GM21529 (cell line): ENCODE measurements around the gene CD300LD.
"Not testable (repeated sequence)": the region's sequence is repeated elsewhere in the genome, so short reads cannot be mapped to it uniquely, and the experiment has no call there.

Source experiments
- ATAC-seq: cut with Tn5 transposase; IDR thresholded peaks from one replicate; pipeline ENCODE4 v1.9.1; 2021; ENCODE audit not compliant: unreplicated experiment

Gene CD300LD

DNA sequence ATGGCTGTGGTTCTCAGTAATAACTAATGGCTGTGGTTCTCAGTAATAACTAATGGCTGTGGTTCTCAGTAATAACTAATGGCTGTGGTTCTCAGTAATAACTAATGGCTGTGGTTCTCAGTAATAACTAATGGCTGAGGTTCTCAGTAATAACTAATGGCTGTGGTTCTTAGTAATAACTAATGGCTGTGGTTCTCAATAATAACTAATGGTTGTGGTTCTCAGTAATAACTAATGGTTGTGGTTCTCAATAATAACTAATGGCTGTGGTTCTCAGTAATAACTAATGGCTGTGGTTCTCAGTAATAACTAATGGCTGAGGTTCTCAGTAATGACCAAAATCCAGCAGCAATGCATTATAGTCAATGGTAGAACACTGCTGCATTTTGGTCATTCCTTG, 18.4 kb downstream of the CD300LD start:
- ATAC-seq, result not testable (repeated sequence)

DNA sequence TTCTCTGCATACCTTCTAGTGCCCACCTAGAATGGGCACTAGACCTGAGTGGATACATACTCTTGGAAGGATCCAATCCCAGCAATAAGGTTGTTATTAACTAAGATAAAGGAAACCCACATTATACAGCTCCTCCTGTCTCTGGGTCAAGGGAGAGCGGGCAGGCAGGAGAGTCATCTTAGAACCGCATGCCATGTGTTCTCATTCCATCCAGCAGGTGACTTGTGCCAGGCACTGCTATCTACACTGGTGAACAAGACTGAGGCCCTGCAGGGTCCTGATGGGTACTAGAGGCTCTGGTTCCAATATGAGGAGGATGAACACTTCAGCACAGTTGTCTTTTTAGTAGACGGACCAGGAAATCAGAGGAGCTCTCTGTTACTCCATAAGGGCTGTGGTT, 18.9 kb downstream of the CD300LD start:
- no peak for ATAC-seq

DNA sequence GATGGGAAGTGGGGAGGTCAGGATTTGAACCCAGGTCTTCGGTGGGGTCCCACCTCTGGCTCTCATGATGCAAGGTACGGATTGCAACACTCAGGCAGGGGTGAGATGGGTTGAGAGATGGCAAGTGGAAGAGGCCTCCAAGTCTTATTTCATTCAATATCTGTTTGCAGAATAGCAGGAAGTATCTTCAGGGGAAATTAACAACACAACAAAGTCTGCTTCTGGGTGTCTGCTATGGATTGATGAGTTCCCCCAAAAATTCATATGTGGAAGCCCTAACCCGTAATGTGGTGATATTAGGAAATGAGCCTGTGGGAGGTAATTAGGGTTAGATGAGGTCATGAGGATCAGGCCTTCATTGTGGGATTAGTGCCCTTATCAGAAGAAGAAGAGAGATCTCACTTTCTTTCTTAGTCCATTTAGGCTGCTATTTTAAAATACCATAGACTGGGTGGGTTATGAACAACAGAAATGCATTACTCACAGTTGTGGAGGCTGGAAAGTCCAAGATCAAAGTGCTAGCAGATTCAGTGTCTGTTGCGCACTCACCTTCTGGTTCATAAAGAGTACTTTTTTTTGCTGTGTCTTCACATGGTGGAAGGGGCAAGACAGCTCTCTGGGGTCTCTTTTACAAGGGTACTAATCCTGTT, 20.3 kb downstream of the CD300LD start:
- no peak for ATAC-seq

- no peak for ATAC-seq
Observed at GRCh38 chr17:74569020-74570003, 22.8 kb downstream of the CD300LD start.

DNA sequence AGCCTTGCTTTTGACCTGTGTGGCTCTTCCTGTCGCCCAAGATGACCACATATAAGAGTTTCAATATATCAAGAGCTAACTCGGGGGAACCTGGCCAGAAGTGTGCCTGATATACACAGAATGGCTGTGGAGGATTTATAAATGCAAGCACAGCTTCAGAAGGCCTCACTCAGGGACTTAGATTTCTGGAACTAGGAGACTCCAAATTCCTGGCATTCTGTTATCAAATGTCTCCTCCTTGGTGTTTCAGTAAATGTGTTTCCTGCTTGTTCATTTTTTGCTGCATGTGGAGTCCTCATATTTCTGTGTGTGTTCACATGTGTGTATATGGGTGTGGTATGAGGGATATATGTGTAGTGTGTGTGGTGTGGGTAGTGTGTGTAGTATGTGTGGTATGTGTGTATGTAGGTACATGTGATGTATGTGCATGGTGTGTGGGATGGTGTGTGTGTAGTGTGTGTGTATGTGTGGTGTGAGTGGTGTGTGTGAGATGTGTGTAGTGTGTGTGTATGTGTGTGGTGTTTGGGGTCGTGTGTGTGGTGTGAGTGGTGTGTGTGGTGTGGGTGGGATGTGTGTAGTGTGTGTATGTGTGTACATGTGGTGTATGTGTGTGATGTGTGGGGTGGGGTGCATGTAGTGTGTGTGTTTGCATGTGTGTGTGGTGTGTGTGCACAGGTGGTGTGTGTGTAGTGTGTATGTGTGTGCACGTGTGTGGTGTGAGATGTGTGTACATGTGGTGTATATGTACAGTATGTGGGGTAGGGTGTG, 23.8 kb downstream of the CD300LD start:
- ATAC-seq, result no peak

DNA sequence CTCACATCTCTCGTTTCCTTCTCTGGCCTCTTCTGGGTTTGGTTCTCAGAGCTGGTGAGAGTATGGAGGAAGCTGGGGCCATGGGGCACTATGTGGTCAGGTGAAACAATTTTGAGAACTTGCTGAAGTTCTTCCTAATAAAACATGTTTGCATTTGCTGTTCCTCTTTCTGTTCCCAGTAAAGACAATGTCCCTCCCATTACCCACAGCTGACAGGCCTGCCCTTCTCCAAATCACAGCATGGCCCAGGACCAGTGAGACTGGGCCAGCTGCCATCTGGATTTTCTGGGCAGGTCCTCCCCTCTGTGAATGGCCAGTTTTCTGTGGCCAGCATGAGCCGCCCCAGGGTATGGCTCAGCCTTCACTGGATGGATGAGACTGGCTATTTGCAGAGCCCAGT, 24.7 kb downstream of the CD300LD start, which contains the start of gene CD300H:
Gene CD300H, minus strand, starts transcription at position 113 of the 400 bp plus-strand sequence.
- no peak for ATAC-seq

GRCh38 chr17:74566132-74566753, 25.8 kb downstream of the CD300LD start:
- no peak for ATAC-seq

GRCh38 chr17:74565126-74565525, 27.0 kb downstream of the CD300LD start:
- ATAC-seq, result no peak

DNA sequence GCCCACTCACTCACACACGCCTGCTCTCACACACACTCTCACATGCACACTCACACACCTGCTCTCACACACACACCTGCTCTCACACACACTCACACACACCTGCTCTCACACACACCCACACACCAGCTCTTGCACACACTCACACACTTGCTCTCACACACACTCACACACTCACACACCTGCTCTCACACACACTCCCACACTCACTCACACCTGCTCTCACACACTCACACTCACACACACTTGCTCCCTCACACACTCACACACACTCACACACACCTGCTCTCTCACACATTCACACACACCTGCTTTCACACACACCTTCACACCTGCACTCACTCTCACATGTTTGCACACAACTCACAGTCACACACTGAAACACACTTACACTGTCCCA, 28.7 kb downstream of the CD300LD start:
- ATAC-seq, result no peak

GRCh38 chr17:74561586-74561985, 30.5 kb downstream of the CD300LD start:
- ATAC-seq, result no peak

GRCh38 chr17:74558882-74559519, 33.1 kb downstream of the CD300LD start:
- no peak for ATAC-seq

GRCh38 chr17:74558402-74558801, 33.7 kb downstream of the CD300LD start:
- ATAC-seq, result not testable (repeated sequence)

- no peak for ATAC-seq
Observed at GRCh38 chr17:74555427-74555940, 36.6 kb downstream of the CD300LD start.

DNA sequence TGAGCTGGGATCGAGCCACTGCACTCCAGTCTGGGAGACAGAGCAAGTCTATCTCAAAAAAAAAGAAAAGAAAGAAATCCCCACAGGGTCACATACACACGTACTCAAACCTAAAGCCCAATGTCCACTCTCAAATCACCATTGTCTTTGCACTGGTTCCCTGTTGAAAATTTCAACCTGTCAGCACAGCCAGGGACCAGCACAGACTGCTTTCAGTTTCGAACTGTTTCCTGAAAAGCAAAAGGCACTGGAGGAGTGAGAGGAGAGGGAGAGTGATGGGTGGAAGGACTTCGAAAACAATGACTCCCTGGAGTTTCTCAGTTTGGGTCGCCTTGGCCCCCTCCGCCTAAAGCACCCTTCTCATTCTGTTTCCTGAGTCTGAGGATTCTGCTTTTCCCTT, 37.2 kb downstream of the CD300LD start:
- ATAC-seq, result no peak

- ATAC-seq, result no peak
Observed at GRCh38 chr17:74552037-74552436, 40.0 kb downstream of the CD300LD start.

DNA sequence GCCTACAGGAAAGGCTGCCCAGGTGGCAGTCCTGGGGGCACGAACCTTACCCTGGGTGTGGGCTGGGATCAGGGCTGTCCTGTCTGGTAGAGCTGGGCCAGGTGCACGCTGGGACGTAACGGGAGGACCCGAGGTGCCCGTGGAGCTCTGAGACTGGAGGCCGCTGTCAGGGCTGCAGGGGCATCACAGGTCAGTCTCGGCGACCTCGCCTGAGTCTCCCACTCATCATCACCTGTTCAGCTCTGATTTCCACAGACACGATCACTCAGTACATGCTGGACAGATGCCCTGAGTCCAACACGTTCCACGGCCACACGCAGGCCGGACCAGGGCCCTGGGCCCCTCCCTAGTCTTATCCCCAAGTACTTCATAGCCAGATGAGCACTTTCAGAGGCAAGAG, 41.5 kb downstream of the CD300LD start:
- ATAC-seq, result no peak

DNA sequence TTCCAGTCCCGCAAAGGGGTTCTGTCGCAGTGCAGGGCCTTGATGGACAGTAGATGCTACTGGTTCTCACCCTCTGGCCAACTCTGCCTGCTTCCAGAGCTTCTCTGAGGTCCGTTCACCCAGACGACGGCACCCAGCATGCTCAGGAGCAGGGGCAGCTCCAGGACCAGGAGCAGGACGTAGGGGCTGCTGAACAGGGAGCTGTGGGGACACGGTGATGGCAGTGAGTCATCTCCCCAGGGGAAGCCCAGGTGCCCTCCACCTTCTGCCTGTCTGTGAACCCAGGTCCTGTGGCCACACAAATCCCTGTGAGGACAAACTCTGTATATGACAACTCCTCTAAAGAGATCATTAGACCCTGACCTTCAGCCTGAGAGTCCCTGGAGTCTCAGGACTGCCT, 42.7 kb downstream of the CD300LD start:
- ATAC-seq, result no peak

- ATAC-seq, result no peak
Observed at GRCh38 chr17:74547736-74548135, 44.3 kb downstream of the CD300LD start.

GRCh38 chr17:74547264-74547663, 44.8 kb downstream of the CD300LD start:
- no peak for ATAC-seq

GRCh38 chr17:74546586-74546985, 45.5 kb downstream of the CD300LD start:
- no peak for ATAC-seq
